SKM-1 (cell line): ENCODE results near the gene TTLL11.

Experiments
- DNase-seq: peaks from one replicate; lab custom pipeline; 2025; ENCODE audit not compliant: unreplicated experiment; lab: John Stamatoyannopoulos, UW

TTLL11 gene

DNA sequence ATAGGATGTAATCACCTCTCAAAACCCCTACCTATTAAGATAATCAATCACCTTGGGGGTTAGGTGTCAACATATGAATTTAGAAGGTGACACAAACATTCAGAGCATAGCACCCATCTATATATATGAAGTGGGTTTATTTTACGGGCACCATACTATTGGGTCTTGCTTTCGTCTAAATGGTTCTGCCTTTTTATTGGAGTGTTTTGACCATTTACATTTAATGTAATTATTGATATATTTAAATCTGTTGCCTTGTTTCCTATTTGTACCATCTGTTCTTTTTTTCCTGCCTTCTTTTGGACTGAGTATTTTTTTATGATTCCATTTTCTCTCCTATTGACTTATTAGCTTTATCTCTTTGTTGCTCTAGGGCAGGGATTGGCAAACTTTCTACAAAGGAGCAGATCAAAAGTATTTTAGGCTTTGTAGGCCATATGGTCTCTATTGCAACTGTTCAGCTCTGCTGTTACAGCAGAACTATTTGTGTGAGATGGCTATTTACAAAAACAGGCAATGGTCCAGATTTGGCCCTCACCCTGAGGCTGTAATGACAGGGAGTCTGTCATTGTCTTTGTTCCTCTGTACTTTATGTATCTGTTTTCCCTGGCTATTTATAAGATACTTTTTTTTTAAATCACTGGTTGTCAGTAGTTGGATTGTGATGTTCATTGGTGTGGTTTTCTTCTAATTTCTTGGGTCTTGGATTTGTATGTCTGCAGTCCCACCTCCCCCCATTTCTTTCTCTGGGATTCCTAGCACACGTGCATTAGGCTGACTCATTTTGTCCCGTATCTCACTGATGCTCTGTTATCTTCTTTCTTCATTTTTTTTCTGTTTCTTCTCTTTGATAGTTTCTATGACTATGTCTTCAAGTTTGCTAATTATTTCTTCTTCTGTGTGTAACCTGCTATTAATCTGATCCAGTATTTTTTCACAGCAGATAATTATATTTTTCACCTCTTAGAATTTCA is 314.6 kb downstream of the TTLL11 start:
- no peak for DNase-seq

DNA sequence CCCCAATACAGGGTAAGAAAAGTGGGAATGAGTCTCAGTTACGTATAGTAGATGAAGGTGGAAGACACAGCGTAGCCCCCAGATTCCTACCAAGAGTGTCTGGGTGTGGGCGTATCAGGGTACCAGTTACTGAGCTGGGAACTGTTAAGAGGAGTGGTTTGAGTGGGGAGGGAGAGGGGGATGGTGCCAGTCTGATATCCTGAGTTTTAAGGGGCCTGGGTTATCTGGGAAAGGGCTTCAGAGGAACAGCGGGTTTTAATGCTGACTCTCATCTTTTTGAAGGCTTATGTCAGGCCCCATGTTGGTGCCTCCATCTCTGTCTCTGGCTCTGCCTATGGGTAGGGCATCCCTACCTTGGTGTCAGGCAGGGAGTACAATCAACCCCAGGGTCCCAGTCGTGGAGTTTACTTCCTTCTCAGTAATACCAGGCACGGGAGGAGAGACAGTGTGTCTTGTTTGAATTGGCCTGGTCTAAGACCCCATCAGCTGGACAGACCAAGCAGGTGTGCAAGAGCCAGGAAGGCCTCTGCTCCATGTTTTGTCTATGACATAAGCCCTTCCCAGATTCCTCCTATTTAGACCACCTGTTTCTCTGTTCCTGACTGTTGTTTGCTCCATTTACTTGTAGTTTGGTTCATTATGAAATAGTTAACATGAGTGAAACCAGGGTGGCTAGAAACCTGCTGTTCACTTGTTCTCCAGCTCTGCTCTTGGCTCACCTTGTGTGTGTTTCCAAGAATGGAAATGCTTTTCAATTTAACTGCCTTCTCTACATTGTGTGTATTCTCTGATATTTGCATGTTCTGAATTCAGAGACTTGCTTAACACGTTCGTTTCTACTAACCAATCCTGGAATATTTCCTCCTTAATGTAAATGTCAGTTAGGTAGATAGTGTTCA is 316.1 kb downstream of the TTLL11 start:
- no peak for DNase-seq

DNA sequence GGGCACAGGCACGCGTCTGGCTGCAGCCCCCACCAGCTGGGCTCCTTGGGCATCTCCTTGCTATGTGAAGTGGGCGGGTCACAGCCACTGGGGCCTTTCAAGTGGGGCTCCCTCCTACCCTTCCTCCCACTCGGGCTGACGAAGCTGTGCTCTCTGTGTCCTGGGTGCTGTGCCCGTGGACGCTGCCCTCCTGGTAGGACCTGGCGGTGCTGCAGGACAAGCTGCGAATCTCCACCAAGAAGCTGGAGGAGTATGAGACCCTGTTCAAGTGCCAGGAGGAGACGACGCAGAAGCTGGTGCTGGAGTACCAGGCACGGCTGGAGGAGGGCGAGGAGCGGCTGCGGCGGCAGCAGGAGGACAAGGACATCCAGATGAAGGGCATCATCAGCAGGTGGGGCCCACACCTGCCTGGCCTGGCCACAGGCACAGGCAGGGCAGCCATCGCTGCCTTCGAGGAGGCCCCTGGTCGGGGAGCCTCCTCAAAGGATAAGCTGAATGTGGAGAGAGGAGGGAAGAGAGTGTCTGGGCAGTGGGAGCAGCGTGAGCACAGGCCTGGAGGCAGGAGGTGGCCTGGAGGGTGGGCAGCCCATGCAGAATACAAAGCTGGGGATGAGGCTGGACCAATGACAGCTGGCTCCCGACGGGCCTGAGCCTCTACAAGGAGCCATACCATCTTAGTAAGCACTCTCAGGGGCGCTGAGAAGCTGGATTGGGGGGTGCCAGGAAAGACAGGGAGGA is 316.9 kb downstream of the TTLL11 start:
- no peak for DNase-seq

DNA sequence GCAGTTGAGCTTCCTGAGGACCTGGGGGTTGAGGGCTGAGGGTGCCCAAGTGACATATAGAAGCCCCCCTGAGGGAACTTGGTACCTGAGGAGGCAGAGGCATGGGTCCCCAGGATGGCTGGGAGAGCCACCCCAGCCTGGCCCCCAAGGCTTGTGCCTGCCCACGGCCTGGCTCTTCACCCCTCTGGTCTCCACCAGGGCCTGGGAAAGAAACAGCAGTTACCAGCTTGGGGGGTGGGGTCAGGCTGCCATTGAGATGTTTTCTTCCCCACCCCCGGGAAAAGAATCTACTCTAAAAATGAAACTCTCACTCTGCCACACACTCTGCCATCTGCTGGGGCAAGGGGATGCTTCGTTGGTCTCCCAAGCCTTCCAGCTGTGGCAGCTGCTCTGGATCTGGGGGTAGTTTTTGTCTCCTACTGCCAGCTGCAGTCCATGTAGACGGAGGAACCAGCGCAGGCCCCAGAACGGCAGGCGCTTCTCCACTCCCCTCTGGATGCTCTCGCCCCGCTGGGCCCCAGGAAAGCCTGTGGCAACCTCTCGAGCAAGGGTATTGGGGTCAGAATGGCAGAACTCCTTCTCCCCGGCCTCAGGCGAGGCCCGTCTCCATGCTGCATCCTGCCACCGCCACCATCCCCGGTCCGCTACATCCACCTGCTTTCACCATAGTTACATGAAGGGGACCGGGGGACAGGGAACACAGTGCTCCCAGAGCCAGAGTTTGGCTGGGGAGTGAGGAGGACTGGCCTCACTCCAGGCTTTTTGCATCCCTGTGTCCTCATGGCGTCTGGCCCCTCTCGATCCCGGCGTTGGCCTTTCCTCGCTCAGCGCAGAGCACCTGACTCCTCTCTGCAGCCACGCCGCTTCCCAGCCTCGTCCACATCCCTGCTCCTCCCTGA is 318.1 kb downstream of the TTLL11 start:
- no peak for DNase-seq

DNA sequence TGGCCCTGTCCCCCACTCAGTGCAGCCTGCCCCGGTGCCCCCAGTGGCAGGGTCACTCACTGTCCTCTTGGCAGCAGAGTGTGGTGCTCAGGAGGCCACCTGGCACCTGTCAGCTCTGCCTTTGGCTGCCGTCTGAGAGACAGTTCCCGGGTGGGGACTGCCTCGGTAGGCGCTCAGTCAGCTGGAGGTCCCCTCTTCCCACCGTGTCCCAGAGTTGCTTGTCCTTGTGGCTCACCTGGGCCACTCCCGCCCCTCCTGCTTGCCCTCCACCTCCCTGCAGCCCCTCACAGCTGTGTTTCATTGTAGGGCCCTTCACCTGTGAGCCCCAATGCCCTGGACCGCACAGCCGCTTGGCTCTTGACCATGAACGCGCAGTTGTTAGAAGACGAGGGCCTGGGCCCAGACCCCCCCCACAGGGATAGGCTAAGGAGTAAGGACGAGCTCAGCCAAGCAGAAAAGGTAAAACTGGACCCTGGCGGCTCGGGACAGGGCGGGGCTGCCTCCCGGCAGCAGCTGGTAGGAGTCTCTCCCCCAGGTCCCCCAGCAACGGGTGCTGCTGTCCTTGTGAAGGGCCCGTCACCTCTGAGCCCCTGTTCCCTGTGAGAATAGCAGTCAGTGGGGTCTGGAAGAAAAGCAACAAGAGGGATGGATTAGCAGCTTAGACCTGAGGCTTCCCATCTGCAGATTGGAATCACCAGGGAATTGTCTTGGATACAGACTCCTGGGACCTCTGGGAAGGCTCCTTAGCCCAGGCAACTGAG is 319.0 kb downstream of the TTLL11 start:
- DNase-seq, result no peak

DNA sequence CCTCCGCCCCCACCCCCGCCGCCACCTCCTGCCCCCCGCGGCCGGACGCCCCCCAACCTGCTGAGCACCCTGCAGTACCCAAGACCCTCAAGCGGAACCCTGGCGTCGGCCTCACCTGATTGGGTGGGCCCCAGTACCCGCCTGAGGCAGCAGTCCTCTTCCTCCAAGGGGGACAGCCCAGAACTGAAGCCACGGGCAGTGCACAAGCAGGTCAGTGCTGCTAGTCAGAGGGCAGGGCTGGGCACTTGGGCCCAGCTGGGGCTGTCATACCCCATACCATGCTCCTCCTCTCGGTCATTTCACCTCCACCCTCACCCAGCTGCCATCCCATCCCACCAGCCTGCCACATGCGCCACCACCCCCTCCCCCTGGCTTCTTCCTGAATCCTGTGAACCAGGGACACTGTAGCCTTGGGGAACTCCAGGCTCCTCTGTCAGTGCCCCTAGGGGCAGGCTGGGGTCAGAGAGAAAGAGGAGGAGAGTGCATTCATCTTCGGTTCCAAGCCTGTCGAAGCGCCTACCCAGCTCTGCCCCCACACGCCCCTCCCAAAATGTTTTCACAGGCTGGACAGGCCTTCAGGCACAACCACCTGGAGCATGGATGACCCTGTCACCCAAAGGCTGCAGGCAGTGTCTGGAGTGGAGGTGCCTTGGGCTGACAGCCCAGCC is 319.7 kb downstream of the TTLL11 start:
- no peak for DNase-seq

DNA sequence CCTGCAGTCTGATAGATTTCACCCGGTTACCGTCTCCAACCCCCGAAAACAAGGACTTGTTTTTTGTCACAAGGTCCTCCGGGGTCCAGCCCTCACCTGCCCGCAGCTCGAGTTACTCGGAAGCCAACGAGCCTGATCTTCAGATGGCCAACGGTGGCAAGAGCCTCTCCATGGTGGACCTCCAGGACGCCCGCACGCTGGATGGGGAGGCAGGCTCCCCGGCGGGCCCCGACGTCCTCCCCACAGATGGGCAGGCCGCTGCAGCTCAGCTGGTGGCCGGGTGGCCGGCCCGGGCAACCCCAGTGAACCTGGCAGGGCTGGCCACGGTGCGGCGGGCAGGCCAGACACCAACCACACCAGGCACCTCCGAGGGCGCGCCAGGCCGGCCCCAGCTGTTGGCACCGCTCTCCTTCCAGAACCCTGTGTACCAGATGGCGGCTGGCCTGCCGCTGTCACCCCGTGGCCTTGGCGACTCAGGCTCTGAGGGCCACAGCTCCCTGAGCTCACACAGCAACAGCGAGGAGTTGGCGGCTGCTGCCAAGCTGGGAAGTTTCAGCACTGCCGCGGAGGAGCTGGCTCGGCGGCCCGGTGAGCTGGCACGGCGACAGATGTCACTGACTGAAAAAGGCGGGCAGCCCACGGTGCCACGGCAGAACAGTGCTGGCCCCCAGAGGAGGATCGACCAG is 320.4 kb downstream of the TTLL11 start:
- no peak for DNase-seq
